ENCODE data around the gene ADARB2. TPM values are rescaled to one million over a fixed set of nuclear protein-coding genes. Genes with fewer than 3 reads are reported as not detected.

Gene ADARB2
- total and polyA plus RNA-seq, 2 experiments from 2014 or later: not detected

- 35 to 45% methylated on average over 17 of the region's 17 CpGs for WGBS, 2 experiments (ENCODE audit: low coverage in 1 of 2, low lambda C conversion rate in 2 of 2, missing lambda C conversion rate in 2 of 2)
- no peaks in the 10 kb centered on the region for H3K9me3 ChIP-seq (ENCODE audit: low read depth)
- no peak for TF ChIP-seq EZH2 (IDR thresholded peaks at IDR 0.05; ENCODE audit: insufficient read depth, poor library complexity, severe bottlenecking)
- no peak for TF ChIP-seq EZH2phosphoT487 (IDR thresholded peaks at IDR 0.05; ENCODE audit: insufficient read depth, low read depth)
Observed at GRCh38 chr10:1732564-1732996, 4.7 kb downstream of the ADARB2 start.

GRCh38 chr10:1731592-1731991 is 5.7 kb downstream of the ADARB2 start:
- no peaks in the 10 kb centered on the region for H3F3A ChIP-seq (ENCODE audit: insufficient read depth)
- no peak overlapping the region for H3K9ac ChIP-seq
- H4K20me1 ChIP-seq (ENCODE audit: insufficient read depth): no peaks in the 10 kb centered on the region
- WGBS, 2 experiments (ENCODE audit: low coverage in 1 of 2, low lambda C conversion rate in 2 of 2, missing lambda C conversion rate in 2 of 2): 17 to 26% methylated on average over 6 of the region's 6 CpGs
- in situ Hi-C loops (cut with MboI): no loop called here
- no peaks in the 10 kb centered on the region for H3K36me3 ChIP-seq (ENCODE audit: low read depth)
- H3K9me3 ChIP-seq (ENCODE audit: low read depth): no peaks in the 10 kb centered on the region
- no peak overlapping the region for H3K27ac ChIP-seq
- no peaks in the 10 kb centered on the region for H3K27me3 ChIP-seq (replicated peaks; ENCODE audit: insufficient read depth)
- no peaks in the 10 kb centered on the region for H3K4me1 ChIP-seq (ENCODE audit: insufficient read depth)
- H2AFZ ChIP-seq: no peak overlapping the region
- no peak for DNase-seq
- H3K4me3 ChIP-seq: no peak overlapping the region
- H3K79me2 ChIP-seq (ENCODE audit: insufficient read depth): no peaks in the 10 kb centered on the region
- H3K9me2 ChIP-seq (ENCODE audit: insufficient read depth): no peaks in the 10 kb centered on the region
- no peak for TF ChIP-seq EZH2 (IDR thresholded peaks at IDR 0.05; ENCODE audit: insufficient read depth, poor library complexity, severe bottlenecking)
- no peak for TF ChIP-seq EZH2phosphoT487 (IDR thresholded peaks at IDR 0.05; ENCODE audit: insufficient read depth, low read depth)
- H3K4me2 ChIP-seq (ENCODE audit: unreplicated experiment): no peak overlapping the region

More at GRCh38 chr10:1732564-1732996, 4.7 kb downstream of the ADARB2 start:
- Histone ChIP-seq H3K27me3 (replicated peaks; ENCODE audit: insufficient read depth) (no peaks in the 10 kb centered on the region), H4K20me1 (ENCODE audit: insufficient read depth) (no peaks in the 10 kb centered on the region), H3K9ac (no peak overlapping the region), H3K4me1 (ENCODE audit: insufficient read depth) (no peaks in the 10 kb centered on the region), H3K9me2 (ENCODE audit: insufficient read depth) (no peaks in the 10 kb centered on the region), H3K4me3 (no peak overlapping the region), H3K27ac (no peak overlapping the region), H3K36me3 (ENCODE audit: low read depth) (no peaks in the 10 kb centered on the region), H2AFZ (no peak overlapping the region), H3K4me2 (ENCODE audit: unreplicated experiment) (no peak overlapping the region), H3F3A (ENCODE audit: insufficient read depth) (no peaks in the 10 kb centered on the region), H3K79me2 (ENCODE audit: insufficient read depth) (no peaks in the 10 kb centered on the region)
- DNase-seq: no peak
- in situ Hi-C loops (cut with MboI): no loop called here

- Histone ChIP-seq H3K79me2 (ENCODE audit: insufficient read depth) (no peaks in the 10 kb centered on the region), H3K36me3 (ENCODE audit: low read depth) (no peaks in the 10 kb centered on the region), H3K9ac (no peak overlapping the region), H3K4me1 (ENCODE audit: insufficient read depth) (no peaks in the 10 kb centered on the region), H3K4me2 (ENCODE audit: unreplicated experiment) (no peak overlapping the region), H3K9me3 (ENCODE audit: low read depth) (no peaks in the 10 kb centered on the region), H2AFZ (no peak overlapping the region), H3F3A (ENCODE audit: insufficient read depth) (no peaks in the 10 kb centered on the region), H4K20me1 (ENCODE audit: insufficient read depth) (no peaks in the 10 kb centered on the region), H3K27ac (no peak overlapping the region), H3K4me3 (no peak overlapping the region), H3K27me3 (replicated peaks; ENCODE audit: insufficient read depth) (no peaks in the 10 kb centered on the region), H3K9me2 (ENCODE audit: insufficient read depth) (no peaks in the 10 kb centered on the region)
- WGBS, 2 experiments (ENCODE audit: low coverage in 1 of 2, low lambda C conversion rate in 2 of 2, missing lambda C conversion rate in 2 of 2): 6 to 11% methylated on average over 3 of the region's 3 CpGs
- no peak for TF ChIP-seq EZH2phosphoT487 (IDR thresholded peaks at IDR 0.05; ENCODE audit: insufficient read depth, low read depth)
- no peak for TF ChIP-seq EZH2 (IDR thresholded peaks at IDR 0.05; ENCODE audit: insufficient read depth, poor library complexity, severe bottlenecking)
- in situ Hi-C loops (cut with MboI): no loop called here
- DNase-seq: no peak
Observed at GRCh38 chr10:1729751-1730150, 7.6 kb downstream of the ADARB2 start.

GRCh38 chr10:1726861-1727260 is 10.5 kb downstream of the ADARB2 start:
- no peak overlapping the region for H3K9ac ChIP-seq
- H3K27ac ChIP-seq: no peak overlapping the region
- DNase-seq: no peak
- H3K9me3 ChIP-seq (ENCODE audit: low read depth): no peaks in the 10 kb centered on the region
- H2AFZ ChIP-seq: no peak overlapping the region
- no peaks in the 10 kb centered on the region for H3K9me2 ChIP-seq (ENCODE audit: insufficient read depth)
- H3K4me3 ChIP-seq: no peak overlapping the region
- no peaks in the 10 kb centered on the region for H3K4me1 ChIP-seq (ENCODE audit: insufficient read depth)
- no peaks in the 10 kb centered on the region for H4K20me1 ChIP-seq (ENCODE audit: insufficient read depth)
- WGBS, 2 experiments (ENCODE audit: low coverage in 1 of 2, low lambda C conversion rate in 2 of 2, missing lambda C conversion rate in 2 of 2): 41 to 46% methylated on average over 11 of the region's 11 CpGs
- no peak overlapping the region for H3K4me2 ChIP-seq (ENCODE audit: unreplicated experiment)
- no peaks in the 10 kb centered on the region for H3K36me3 ChIP-seq (ENCODE audit: low read depth)
- in situ Hi-C loops (cut with MboI): no loop called here
- no peaks in the 10 kb centered on the region for H3K27me3 ChIP-seq (replicated peaks; ENCODE audit: insufficient read depth)
- TF ChIP-seq EZH2phosphoT487 (IDR thresholded peaks at IDR 0.05; ENCODE audit: insufficient read depth, low read depth) (no peak), EZH2 (IDR thresholded peaks at IDR 0.05; ENCODE audit: insufficient read depth, poor library complexity, severe bottlenecking) (no peak)
- H3K79me2 ChIP-seq (ENCODE audit: insufficient read depth): no peaks in the 10 kb centered on the region
- H3F3A ChIP-seq (ENCODE audit: insufficient read depth): no peaks in the 10 kb centered on the region
